ENCODE results near the gene ADARB2. TPM values are rescaled to one million over a fixed set of nuclear protein-coding genes. Genes with fewer than 3 reads are reported as not detected.

ADARB2 gene
- total and polyA plus RNA-seq, 3 donors from 2014 or later = 8.5 to 13.0 (median 10.4) TPM

DNA sequence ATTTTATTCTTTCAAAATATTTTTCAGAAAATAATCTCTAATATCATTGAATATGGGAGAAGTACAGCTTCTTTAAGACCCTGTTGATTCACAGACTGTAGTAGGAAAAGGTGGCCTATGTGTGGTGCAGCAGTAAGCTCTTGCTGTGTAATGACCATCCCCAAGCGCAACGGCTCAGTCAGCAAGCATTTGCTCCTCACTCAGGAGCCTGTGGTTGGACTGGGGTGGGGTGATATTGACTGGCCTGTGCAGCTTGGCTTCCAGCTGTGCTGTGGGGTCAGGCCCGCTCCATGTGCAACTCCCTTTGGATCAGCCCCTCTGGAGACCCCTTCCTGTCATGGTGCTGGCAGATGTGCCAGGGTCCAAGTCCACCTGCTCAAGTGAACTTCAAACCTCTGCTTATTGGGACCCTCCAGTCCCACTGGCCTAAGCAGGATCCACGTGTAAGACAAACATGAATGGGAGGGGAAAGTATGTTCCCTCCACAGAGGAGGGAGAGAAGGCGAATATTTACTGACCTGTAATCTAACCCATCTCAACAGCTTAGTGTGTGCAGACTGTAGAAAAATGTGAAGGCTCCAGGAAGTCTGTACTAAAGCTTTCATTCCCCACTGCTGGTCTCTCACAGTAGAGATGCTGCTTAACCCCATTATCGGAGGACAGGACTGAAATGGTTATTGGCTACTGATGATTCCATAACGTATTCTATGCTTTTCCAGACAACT is 441.4 kb downstream of the ADARB2 start:
- TF ChIP-seq POLR2A (IDR thresholded peaks at IDR 0.05) = no peak
- TF ChIP-seq, protein P1, sequence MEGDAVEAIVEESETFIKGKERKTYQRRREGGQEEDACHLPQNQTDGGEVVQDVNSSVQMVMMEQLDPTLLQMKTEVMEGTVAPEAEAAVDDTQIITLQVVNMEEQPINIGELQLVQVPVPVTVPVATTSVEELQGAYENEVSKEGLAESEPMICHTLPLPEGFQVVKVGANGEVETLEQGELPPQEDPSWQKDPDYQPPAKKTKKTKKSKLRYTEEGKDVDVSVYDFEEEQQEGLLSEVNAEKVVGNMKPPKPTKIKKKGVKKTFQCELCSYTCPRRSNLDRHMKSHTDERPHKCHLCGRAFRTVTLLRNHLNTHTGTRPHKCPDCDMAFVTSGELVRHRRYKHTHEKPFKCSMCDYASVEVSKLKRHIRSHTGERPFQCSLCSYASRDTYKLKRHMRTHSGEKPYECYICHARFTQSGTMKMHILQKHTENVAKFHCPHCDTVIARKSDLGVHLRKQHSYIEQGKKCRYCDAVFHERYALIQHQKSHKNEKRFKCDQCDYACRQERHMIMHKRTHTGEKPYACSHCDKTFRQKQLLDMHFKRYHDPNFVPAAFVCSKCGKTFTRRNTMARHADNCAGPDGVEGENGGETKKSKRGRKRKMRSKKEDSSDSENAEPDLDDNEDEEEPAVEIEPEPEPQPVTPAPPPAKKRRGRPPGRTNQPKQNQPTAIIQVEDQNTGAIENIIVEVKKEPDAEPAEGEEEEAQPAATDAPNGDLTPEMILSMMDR (IDR thresholded peaks at IDR 0.05) = no peak
- H3K27me3 ChIP-seq = no peaks in the 10 kb centered on the region
- 88 to 92% methylated on average over 6 to 7 of the region's 7 CpGs for WGBS, 2 donors
- H3K9me3 ChIP-seq = no peaks in the 10 kb centered on the region
- H3K4me3 ChIP-seq = no peak overlapping the region
- no peak overlapping the region for H3K27ac ChIP-seq
- H3K36me3 ChIP-seq (ENCODE audit: low read depth, missing control alignments) = no peaks in the 10 kb centered on the region
- intact Hi-C loops (cut with DNase I; ENCODE audit: low total_unique reads) = no loop called here
- DNase-seq = peak; percentile 9
- peaks cover 7% of the 10 kb centered on the region for H3K4me1 ChIP-seq

DNA sequence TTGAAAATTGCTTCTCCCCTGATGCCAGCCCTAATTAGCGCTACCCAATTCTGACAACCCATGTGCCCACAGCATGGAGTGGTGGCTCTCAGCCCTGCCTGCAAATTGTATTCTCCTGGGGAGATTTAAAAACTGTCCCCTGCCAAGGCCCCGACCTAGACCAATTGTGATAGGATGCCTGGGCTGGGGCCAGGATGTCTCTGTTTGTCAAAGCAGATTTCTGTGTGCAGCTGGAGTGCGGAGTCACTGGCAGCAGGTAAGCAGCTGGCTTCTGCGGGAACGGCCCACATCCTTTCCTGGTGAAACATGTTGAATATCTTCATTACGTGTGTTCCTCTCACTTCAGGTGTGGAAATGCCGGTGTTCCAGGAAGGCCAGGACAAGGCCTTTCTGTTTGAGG is 442.6 kb downstream of the ADARB2 start:
- no peak overlapping the region for H3K4me3 ChIP-seq
- TF ChIP-seq, protein P1 (IDR thresholded peaks at IDR 0.05) = no peak
- TF ChIP-seq POLR2A (IDR thresholded peaks at IDR 0.05) = no peak
- intact Hi-C loops (cut with DNase I; ENCODE audit: low total_unique reads) = no loop called here
- DNase-seq = peak; percentile 6
- no peak overlapping the region for H3K27ac ChIP-seq
- peaks cover 7% of the 10 kb centered on the region for H3K4me1 ChIP-seq
- H3K36me3 ChIP-seq (ENCODE audit: low read depth, missing control alignments) = no peaks in the 10 kb centered on the region
- H3K27me3 ChIP-seq = no peaks in the 10 kb centered on the region
- 85 to 86% methylated on average over 3 to 7 of the region's 7 CpGs for whole genome bisulfite sequencing, 2 donors
- no peaks in the 10 kb centered on the region for H3K9me3 ChIP-seq

DNA sequence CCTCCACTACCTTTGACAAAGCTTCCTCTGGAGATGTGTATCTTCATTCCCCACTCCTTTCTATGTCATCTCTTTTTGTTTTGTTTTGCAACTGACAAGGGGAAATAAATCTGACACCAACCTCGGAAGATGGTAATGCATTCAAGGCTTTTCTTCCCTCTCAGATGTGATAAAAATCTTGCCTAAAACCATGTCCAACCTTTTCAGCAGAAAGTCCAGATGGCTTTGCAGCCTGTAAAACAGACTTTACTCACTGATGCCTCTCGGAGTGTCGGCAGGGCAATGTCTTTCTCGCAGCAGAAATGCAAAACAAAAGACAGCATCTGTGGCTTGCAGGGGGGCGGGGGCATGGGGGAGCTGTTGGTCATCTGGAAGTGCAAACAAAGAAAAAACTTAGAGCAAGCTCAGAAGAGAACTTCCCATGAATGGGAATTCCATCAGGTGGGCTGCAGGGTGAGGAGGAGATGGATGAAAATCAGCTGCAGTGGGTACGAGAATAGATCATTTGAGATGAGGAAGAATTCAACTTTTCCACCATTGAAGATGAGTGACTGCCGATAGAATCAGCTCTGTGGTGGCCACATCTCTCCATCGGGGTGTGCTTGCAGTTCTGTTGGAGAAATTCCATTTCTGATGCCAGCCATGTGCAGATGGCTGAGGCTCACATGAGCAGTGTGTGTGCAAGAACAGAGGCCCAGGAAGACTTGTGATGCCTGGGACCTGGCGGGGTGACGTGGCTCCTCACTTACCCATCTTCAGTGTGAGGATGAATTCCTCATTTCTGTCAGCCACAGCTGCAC is 443.5 kb downstream of the ADARB2 start:
- TF ChIP-seq POLR2A (IDR thresholded peaks at IDR 0.05) = no peak
- TF ChIP-seq, protein P1 (IDR thresholded peaks at IDR 0.05) = no peak
- intact Hi-C loops (cut with DNase I; ENCODE audit: low total_unique reads) = no loop called here
- no peaks in the 10 kb centered on the region for H3K9me3 ChIP-seq
- H3K27me3 ChIP-seq = no peaks in the 10 kb centered on the region
- 64 to 71% methylated on average over 10 of the region's 10 CpGs for WGBS, 2 donors
- no peak for DNase-seq
- H3K4me1 ChIP-seq = peaks cover 7% of the 10 kb centered on the region
- no peak overlapping the region for H3K4me3 ChIP-seq
- no peak overlapping the region for H3K27ac ChIP-seq
- H3K36me3 ChIP-seq (ENCODE audit: low read depth, missing control alignments) = no peaks in the 10 kb centered on the region

DNA sequence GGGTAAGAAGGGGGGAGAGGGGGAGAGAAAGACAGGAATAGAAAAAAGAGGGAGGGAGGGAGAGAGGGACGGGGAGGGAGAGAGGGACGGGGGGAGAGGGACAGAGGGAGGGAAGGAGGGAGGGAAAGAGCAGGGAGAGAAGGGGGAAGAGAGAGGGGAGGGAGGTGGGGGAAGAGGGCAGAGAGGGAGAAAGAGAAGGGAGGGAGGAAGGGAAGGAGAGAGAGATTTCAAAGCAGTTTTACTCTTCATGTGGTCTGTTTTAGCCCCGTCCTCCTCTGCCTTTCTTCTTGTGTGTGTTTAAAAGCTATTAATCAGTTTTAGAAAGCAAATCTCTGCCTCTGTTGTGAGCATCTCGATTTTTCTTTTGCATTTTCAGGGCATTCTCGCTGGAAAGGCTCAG is 444.2 kb downstream of the ADARB2 start:
- no peak for TF ChIP-seq POLR2A (IDR thresholded peaks at IDR 0.05)
- TF ChIP-seq, protein P1 (IDR thresholded peaks at IDR 0.05) = no peak
- Histone ChIP-seq H3K4me1 (peaks cover 7% of the 10 kb centered on the region), H3K27ac (no peak overlapping the region), H3K4me3 (no peak overlapping the region), H3K27me3 (no peaks in the 10 kb centered on the region), H3K36me3 (ENCODE audit: low read depth, missing control alignments) (no peaks in the 10 kb centered on the region), H3K9me3 (no peaks in the 10 kb centered on the region)
- DNase-seq = no peak
- intact Hi-C loops (cut with DNase I; ENCODE audit: low total_unique reads) = no loop called here
- 28 to 37% methylated on average over 5 of the region's 5 CpGs for WGBS, 2 donors

Data from testis (tissue), 3 donors.